K562 (cell line): ENCODE data around the gene ZNF646. TPM values are rescaled to one million over a fixed set of nuclear protein-coding genes. Genes with fewer than 3 reads are reported as not detected.

ENCODE experiments used
- ATAC-seq: fragments of 200-7000 bp; cut with Tn5 transposase; 3 replicates; pipeline ENCODE4 v1.9.1; 2020; ENCODE audit warnings: moderate library complexity
- BruUV-seq: library from RNA; stranded (reverse); fragments of 400-500 nt; replicated peaks from 2 replicates; lab custom pipeline; 2021; lab: Mats Ljungman, UMichigan
- CTCF ChIA-PET: fragments of 300-600 bp; formaldehyde crosslinking; extraction: SDS; loops from one replicate; lab custom pipeline; 2021; ENCODE audit warnings: low intra/inter-chr PET ratio; lab: Yijun Ruan, JAX
- POLR2A ChIA-PET: fragments of 300-600, 350-650 bp; sonication (Branson Sonifier 250); formaldehyde crosslinking; extraction: SDS; loops from one replicate; lab custom pipeline; 2021; ENCODE audit warnings: antibody characterized with exemption, inconsistent platforms; lab: Yijun Ruan, JAX
- DNase-seq, 4 experiments: peaks; one replicate each; pipeline versions ENCODE4 v3.0.0 to v3.0.0-alpha.2; 2011 to 2018; ENCODE audit warnings: low spot score in 3 of 4, mixed read lengths in 3 of 4; ENCODE audit errors: extremely low read depth in 1 of 4
- FAIRE-seq: peaks from 2 replicates; lab custom pipeline; 2011; peaks lifted over from hg19 to GRCh38; lab: Jason Lieb, UNC
- H2AFZ ChIP-seq: 2 replicates; pipeline ENCODE4 v1.6.0; 2011; ENCODE audit warnings: low read depth, low read length, control low read depth, inconsistent platforms
- H3K27ac ChIP-seq: fragments of 200-600 bp; 3 replicates; pipeline ENCODE4 v1.8.0; 2011; ENCODE audit warnings: low read depth, mild to moderate bottlenecking, control low read depth, inconsistent platforms, low read length, moderate library complexity, mixed read lengths; ENCODE audit errors: extremely low read depth
- H3K27me3 ChIP-seq, 2 experiments: fragments of 300-600 bp in 1 of 2; 2 replicates in 1 of 2; 3 replicates in 1 of 2; pipeline versions ENCODE4 v1.6.0 to v1.8.0; 2011; ENCODE audit warnings: inconsistent platforms in 2 of 2, low read length in 2 of 2, mild to moderate bottlenecking in 1 of 2, mixed read lengths in 1 of 2, moderate library complexity in 1 of 2; ENCODE audit not compliant: control insufficient read depth in 2 of 2, insufficient read depth in 2 of 2
- H3K36me3 ChIP-seq: fragments of 300-600 bp; 3 replicates; pipeline ENCODE4 v1.8.0; 2011; ENCODE audit warnings: mild to moderate bottlenecking, low read length, inconsistent platforms; ENCODE audit not compliant: control insufficient read depth, insufficient read depth
- H3K4me1 ChIP-seq, 2 experiments: fragments of 200-600 bp in 1 of 2; replicated peaks in 1 of 2; 2 replicates in 1 of 2; 3 replicates in 1 of 2; pipeline versions ENCODE4 v1.5.1 to v1.8.0; 2011; ENCODE audit warnings: inconsistent platforms in 2 of 2, low read length in 2 of 2, mild to moderate bottlenecking in 1 of 2, mixed read lengths in 1 of 2, moderate library complexity in 1 of 2; ENCODE audit not compliant: control insufficient read depth in 2 of 2, insufficient read depth in 2 of 2
- H3K4me2 ChIP-seq: 2 replicates; pipeline ENCODE4 v1.6.1; 2011; ENCODE audit warnings: low read length, control low read depth, inconsistent platforms, mixed read lengths; ENCODE audit not compliant: insufficient read depth
- H3K4me3 ChIP-seq: fragments of 200-600 bp; sonication (generic), shearing (Covaris generic); 2 replicates; pipeline ENCODE4 v1.5.1; 2016; ENCODE audit warnings: control low read depth, inconsistent platforms
- H3K79me2 ChIP-seq: fragments of 200-600 bp; 3 replicates; pipeline ENCODE4 v1.8.0; 2011; ENCODE audit warnings: low read length, inconsistent platforms; ENCODE audit not compliant: control insufficient read depth, insufficient read depth
- H3K9ac ChIP-seq, 2 experiments: 2 replicates each; pipeline versions ENCODE4 v1.6.0 to v1.6.1; 2011; ENCODE audit warnings: low read depth in 2 of 2, low read length in 2 of 2, control low read depth in 1 of 2, inconsistent platforms in 1 of 2, mild to moderate bottlenecking in 1 of 2, mixed read lengths in 1 of 2; ENCODE audit not compliant: insufficient read depth in 1 of 2
- H3K9me1 ChIP-seq: one replicate; pipeline ENCODE4 v1.6.0; 2011; ENCODE audit warnings: inconsistent platforms, mild to moderate bottlenecking, low read length, moderate library complexity; ENCODE audit not compliant: control insufficient read depth, insufficient read depth
- H3K9me3 ChIP-seq: replicated peaks from 2 replicates; pipeline ENCODE4 v1.5.1; 2011; ENCODE audit warnings: low read depth, low read length, inconsistent platforms; ENCODE audit not compliant: control insufficient read depth, insufficient read depth
- H4K20me1 ChIP-seq: replicated peaks from 2 replicates; pipeline ENCODE4 v1.6.1; 2011; ENCODE audit warnings: low read length, inconsistent platforms, mixed read lengths; ENCODE audit not compliant: control insufficient read depth, insufficient read depth
- ARID1B ChIP-seq: fragments of 450-650 bp; IDR thresholded peaks from 2 replicates; pipeline ENCODE4 v1.6.1; 2016; ENCODE audit warnings: antibody characterized with exemption, mild to moderate bottlenecking, inconsistent platforms
- GABPA ChIP-seq: fragments of 200-800 bp; sonication (Bioruptor generic); conservative IDR thresholded peaks from 2 replicates; pipeline ENCODE4 v1.6.1; 2016; ENCODE audit warnings: low read depth, missing genetic modification characterization, missing compliant biosample characterization
- KAT8 ChIP-seq: fragments of 450-650 bp; IDR thresholded peaks from 2 replicates; pipeline ENCODE4 v1.6.1; 2016; ENCODE audit warnings: low read depth, mild to moderate bottlenecking
- NCOR1 ChIP-seq: fragments of 450-650 bp; IDR thresholded peaks from 2 replicates; pipeline ENCODE4 v1.6.1; 2016; ENCODE audit warnings: mild to moderate bottlenecking, moderate library complexity
- PURB ChIP-seq: sonication (generic); formaldehyde crosslinking; IDR thresholded peaks from 2 replicates; pipeline ENCODE4 v1.9.0; 2021; ENCODE audit warnings: low read depth, mild to moderate bottlenecking, missing genetic modification reagents
- RAD51 ChIP-seq: fragments of 450-650 bp; IDR thresholded peaks from 2 replicates; pipeline ENCODE4 v1.7.1; 2016; ENCODE audit warnings: low read depth, mild to moderate bottlenecking, borderline replicate concordance
- SMARCA4 ChIP-seq: fragments of 450-650 bp; IDR thresholded peaks from 2 replicates; pipeline ENCODE4 v1.6.1; 2016
- TOE1 ChIP-seq, 2 experiments: fragments of 450-650 bp in 1 of 2; sonication (generic) in 1 of 2; formaldehyde crosslinking in 1 of 2; IDR thresholded peaks; 2 replicates each; pipeline versions ENCODE4 v1.7.1 to v1.8.0; 2016 to 2022; ENCODE audit warnings: borderline replicate concordance in 2 of 2, mild to moderate bottlenecking in 2 of 2, antibody characterized with exemption in 1 of 2, inconsistent platforms in 1 of 2, low read depth in 1 of 2, missing genetic modification reagents in 1 of 2, moderate library complexity in 1 of 2
- ZNF507 ChIP-seq: conservative IDR thresholded peaks from 2 replicates; pipeline ENCODE4 v1.6.1; 2017; ENCODE audit warnings: missing genetic modification characterization, missing compliant biosample characterization
- WGBS: fragments of 100-300 bp; shearing (Covaris generic); methylation state at CpG from one replicate; pipeline ENCODE4 v1.1.6; 2016; ENCODE audit warnings: low coverage, mixed read lengths; ENCODE audit not compliant: insufficient coverage; ENCODE audit errors: missing lambda C conversion rate; 5-methylcytosine and 5-hydroxymethylcytosine counted together
- in situ Hi-C: fragments of 300-500 bp; cut with MboI; formaldehyde crosslinking; loops from 4 replicates; pipeline ENCODE4 v1.15.0; 2018; ENCODE audit warnings: inconsistent platforms, mixed read lengths
- intact Hi-C: fragments of 100-400 bp; cut with micrococcal nuclease; formaldehyde crosslinking; loops from 2 replicates; pipeline ENCODE4 v1.14.2; 2022
- polyA plus RNA-seq, 8 experiments: library from polyadenylated mRNA; depleted of rRNA in 4 of 8; stranded (reverse) in 5 of 8; unstranded in 3 of 8; fragments of >200 nt; fragmentation: Nextera tagmentation in 2 of 8; fragmentation: Illumina TruSeq in 1 of 8; extraction: Ambion mirVana in 2 of 8; extraction: Trizol in 1 of 8; gene quantifications; 2 replicates each; pipeline versions ENCODE4 v1.2.1 to v1.2.3, GENCODE V29; 2011 to 2014; ENCODE audit warnings: inconsistent platforms in 1 of 8, missing spikeins in 1 of 8
- total RNA-seq, 7 experiments: library from RNA; depleted of rRNA in 6 of 7; stranded (reverse); fragments of >200 nt in 6 of 7; fragmentation: Illumina TruSeq in 2 of 7; extraction: Trizol in 2 of 7; gene quantifications; 2 replicates each; pipeline versions ENCODE4 v1.2.1 to v1.2.3, GENCODE V29; 2011 to 2021; ENCODE audit warnings: low replicate concordance in 1 of 7
- TF ChIP-seq, protein P1 (sequence below): fragments of 450-650 bp; formaldehyde crosslinking; IDR thresholded peaks from 2 replicates; pipeline ENCODE4 v1.4.0; 2020; ENCODE audit warnings: mild to moderate bottlenecking, mixed read lengths
- TF ChIP-seq, protein P2 (sequence below): sonication (generic); formaldehyde crosslinking; IDR thresholded peaks from 2 replicates; pipeline ENCODE4 v1.8.0; 2022; ENCODE audit warnings: missing genetic modification reagents, mild to moderate bottlenecking, moderate library complexity, borderline replicate concordance
- TF ChIP-seq, protein P3 (sequence below): sonication (generic); formaldehyde crosslinking; IDR thresholded peaks from 2 replicates; pipeline ENCODE4 v1.8.1; 2023; ENCODE audit warnings: mild to moderate bottlenecking, missing genetic modification reagents
- TF ChIP-seq, protein P4 (sequence below), 3 experiments: fragments of 200-800 bp in 1 of 3; fragments of 250-450 bp in 1 of 3; fragments of 450-650 bp in 1 of 3; sonication (Bioruptor Pico) in 1 of 3; sonication (Bioruptor generic) in 1 of 3; formaldehyde crosslinking in 1 of 3; IDR thresholded peaks; 2 replicates each; pipeline versions ENCODE4 v1.6.1 to v1.8.0; 2016 to 2022; ENCODE audit warnings: mild to moderate bottlenecking in 2 of 3, missing genetic modification characterization in 2 of 3, missing compliant biosample characterization in 1 of 3, moderate library complexity in 1 of 3

Gene ZNF646
- total and polyA plus RNA-seq, 9 of the 15 experiments (the other 6 are each of a cell fraction or from before 2014, with no cell fraction given) = 0.08 to 20.6 (median 8.0) TPM

DNA sequence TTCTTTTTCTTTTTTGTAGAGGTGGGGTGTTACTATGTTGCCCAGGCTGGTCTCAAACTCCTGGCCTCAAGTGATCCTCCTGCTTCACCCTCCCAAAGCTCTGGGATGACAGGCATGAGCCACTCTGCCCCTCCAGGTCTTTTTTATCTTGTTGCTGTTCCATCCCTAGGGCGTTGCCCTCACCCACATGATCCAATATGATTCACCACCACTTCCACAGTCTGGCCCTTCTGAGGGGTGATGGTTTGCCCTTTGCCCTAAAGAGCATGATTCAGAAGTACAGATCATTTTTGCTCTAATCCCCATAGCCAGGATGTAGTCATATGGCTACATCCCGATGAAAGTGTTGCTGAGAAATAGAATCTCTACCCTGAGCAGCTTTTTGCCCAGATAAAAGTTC is 22.1 kb upstream of the ZNF646 start:
- Histone ChIP-seq H4K20me1 (no peaks in the 10 kb centered on the region), H2AFZ (no peak overlapping the region), H3K27me3 (peaks cover 3 to 8% of the 10 kb centered on the region in 2 experiments; a peak in 3 of 5 replicates), H3K4me2 (no peak overlapping the region), H3K9ac (no peak overlapping the region), H3K36me3 (no peaks in the 10 kb centered on the region), H3K79me2 (no peaks in the 10 kb centered on the region), H3K27ac (no peak overlapping the region), H3K9me3 (no peaks in the 10 kb centered on the region), H3K4me1 (peaks cover 0 to 3% of the 10 kb centered on the region in 2 experiments; a peak in 2 of 5 replicates), H3K4me3 (no peak overlapping the region), H3K9me1 (no peaks in the 10 kb centered on the region)
- ATAC-seq = peak; percentile 38
- POLR2A ChIA-PET = interaction anchor here (1.1 kb wide), 2 partner anchors 14 to 141 kb away, joined by 3 to 4 read pairs; no protein-coding TSS in a partner anchor
- WGBS = 5% methylated on average over 2 of the region's 2 CpGs
- peak; percentile 23 for FAIRE-seq
- peak; percentile 28 to 57 (median 35) for DNase-seq
- CTCF ChIA-PET = no interaction called here
- no TSS peak for BruUV-seq
- in situ Hi-C loops = no loop called here
- intact Hi-C loops = no loop called here
- TF ChIP-seq RAD51 (no peak), NCOR1 (peak; percentile 38; the same call in 1 of the 2 replicates), SMARCA4 (peak; percentile 36; the same call in 1 of the 2 replicates), KAT8 (no peak), PURB (CRISPR knock-in tag) (no peak), ARID1B (peak; percentile 53; the same call in 1 of the 2 replicates), TOE1 (IDR thresholded peaks at IDR 0.05; ENCODE audit: borderline replicate concordance) (peak; percentile 21; the same call in 1 of the 2 replicates), TOE1 (CRISPR knock-in tag; IDR thresholded peaks at IDR 0.05; ENCODE audit: borderline replicate concordance, low read depth) (no peak), GABPA (tag) (no peak), ZNF507 (tag) (no peak)
- TF ChIP-seq, protein P1, sequence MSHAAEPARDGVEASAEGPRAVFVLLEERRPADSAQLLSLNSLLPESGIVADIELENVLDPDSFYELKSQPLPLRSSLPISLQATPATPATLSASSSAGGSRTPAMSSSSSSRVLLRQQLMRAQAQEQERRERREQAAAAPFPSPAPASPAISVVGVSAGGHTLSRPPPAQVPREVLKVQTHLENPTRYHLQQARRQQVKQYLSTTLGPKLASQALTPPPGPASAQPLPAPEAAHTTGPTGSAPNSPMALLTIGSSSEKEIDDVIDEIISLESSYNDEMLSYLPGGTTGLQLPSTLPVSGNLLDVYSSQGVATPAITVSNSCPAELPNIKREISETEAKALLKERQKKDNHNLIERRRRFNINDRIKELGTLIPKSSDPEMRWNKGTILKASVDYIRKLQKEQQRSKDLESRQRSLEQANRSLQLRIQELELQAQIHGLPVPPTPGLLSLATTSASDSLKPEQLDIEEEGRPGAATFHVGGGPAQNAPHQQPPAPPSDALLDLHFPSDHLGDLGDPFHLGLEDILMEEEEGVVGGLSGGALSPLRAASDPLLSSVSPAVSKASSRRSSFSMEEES (CRISPR knock-in tag) = no peak
- TF ChIP-seq, protein P2, sequence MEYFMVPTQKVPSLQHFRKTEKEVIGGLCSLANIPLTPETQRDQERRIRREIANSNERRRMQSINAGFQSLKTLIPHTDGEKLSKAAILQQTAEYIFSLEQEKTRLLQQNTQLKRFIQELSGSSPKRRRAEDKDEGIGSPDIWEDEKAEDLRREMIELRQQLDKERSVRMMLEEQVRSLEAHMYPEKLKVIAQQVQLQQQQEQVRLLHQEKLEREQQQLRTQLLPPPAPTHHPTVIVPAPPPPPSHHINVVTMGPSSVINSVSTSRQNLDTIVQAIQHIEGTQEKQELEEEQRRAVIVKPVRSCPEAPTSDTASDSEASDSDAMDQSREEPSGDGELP (CRISPR knock-in tag) = 0 out of 2 replicates have a peak, but pooled peaks have one; percentile 11
- TF ChIP-seq, protein P3, sequence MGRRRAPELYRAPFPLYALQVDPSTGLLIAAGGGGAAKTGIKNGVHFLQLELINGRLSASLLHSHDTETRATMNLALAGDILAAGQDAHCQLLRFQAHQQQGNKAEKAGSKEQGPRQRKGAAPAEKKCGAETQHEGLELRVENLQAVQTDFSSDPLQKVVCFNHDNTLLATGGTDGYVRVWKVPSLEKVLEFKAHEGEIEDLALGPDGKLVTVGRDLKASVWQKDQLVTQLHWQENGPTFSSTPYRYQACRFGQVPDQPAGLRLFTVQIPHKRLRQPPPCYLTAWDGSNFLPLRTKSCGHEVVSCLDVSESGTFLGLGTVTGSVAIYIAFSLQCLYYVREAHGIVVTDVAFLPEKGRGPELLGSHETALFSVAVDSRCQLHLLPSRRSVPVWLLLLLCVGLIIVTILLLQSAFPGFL (CRISPR knock-in tag) = no peak
- TF ChIP-seq, protein P4, sequence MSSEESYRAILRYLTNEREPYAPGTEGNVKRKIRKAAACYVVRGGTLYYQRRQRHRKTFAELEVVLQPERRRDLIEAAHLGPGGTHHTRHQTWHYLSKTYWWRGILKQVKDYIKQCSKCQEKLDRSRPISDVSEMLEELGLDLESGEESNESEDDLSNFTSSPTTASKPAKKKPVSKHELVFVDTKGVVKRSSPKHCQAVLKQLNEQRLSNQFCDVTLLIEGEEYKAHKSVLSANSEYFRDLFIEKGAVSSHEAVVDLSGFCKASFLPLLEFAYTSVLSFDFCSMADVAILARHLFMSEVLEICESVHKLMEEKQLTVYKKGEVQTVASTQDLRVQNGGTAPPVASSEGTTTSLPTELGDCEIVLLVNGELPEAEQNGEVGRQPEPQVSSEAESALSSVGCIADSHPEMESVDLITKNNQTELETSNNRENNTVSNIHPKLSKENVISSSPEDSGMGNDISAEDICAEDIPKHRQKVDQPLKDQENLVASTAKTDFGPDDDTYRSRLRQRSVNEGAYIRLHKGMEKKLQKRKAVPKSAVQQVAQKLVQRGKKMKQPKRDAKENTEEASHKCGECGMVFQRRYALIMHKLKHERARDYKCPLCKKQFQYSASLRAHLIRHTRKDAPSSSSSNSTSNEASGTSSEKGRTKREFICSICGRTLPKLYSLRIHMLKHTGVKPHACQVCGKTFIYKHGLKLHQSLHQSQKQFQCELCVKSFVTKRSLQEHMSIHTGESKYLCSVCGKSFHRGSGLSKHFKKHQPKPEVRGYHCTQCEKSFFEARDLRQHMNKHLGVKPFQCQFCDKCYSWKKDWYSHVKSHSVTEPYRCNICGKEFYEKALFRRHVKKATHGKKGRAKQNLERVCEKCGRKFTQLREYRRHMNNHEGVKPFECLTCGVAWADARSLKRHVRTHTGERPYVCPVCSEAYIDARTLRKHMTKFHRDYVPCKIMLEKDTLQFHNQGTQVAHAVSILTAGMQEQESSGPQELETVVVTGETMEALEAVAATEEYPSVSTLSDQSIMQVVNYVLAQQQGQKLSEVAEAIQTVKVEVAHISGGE (CRISPR knock-in tag; IDR thresholded peaks at IDR 0.05) = no peak
